Tibial nerve (tissue), 4 donors: Measurements from ENCODE around the gene ALB. TPM values are rescaled to one million over a fixed set of nuclear protein-coding genes. Genes with fewer than 3 reads are reported as not detected.

ENCODE experiments used
- DNase-seq, 2 donors: peaks; one replicate each; pipeline ENCODE4 v3.0.0-alpha.2; 2019; ENCODE audit warnings: low spot score in 2 of 2
- H3K27ac ChIP-seq, 4 donors: fragments of 200-600 bp; sonication (generic) in 3 of 4; one replicate each; pipeline ENCODE4 v1.5.1; 2017 to 2019; ENCODE audit warnings: mild to moderate bottlenecking in 1 of 4
- H3K27me3 ChIP-seq, 2 donors: fragments of 200-600 bp; sonication (generic) in 1 of 2; one replicate each; pipeline versions ENCODE4 v1.5.1 to v1.6.0; 2017 to 2019
- H3K36me3 ChIP-seq, 3 donors: fragments of 200-600 bp; sonication (generic); one replicate each; pipeline ENCODE4 v1.5.1; 2018 to 2019
- H3K4me1 ChIP-seq, 4 donors: fragments of 200-600 bp; sonication (generic) in 3 of 4; one replicate each; pipeline ENCODE4 v1.5.1; 2017 to 2019
- H3K4me3 ChIP-seq, 4 donors: fragments of 200-600 bp; sonication (generic) in 3 of 4; one replicate each; pipeline ENCODE4 v1.5.1; 2017 to 2019; ENCODE audit warnings: mild to moderate bottlenecking in 1 of 4, moderate library complexity in 1 of 4
- H3K9me3 ChIP-seq, 4 donors: fragments of 200-600 bp; sonication (generic) in 3 of 4; one replicate each; pipeline ENCODE4 v1.5.1; 2017 to 2019
- EP300 ChIP-seq, 2 donors: sonication (generic); formaldehyde crosslinking; IDR thresholded peaks; one replicate each; pipeline ENCODE4 v1.6.1; 2017; ENCODE audit warnings: antibody characterized with exemption in 2 of 2, mild to moderate bottlenecking in 1 of 2
- POLR2A ChIP-seq, 2 donors: fragments of 450-650 bp; IDR thresholded peaks; one replicate each; pipeline ENCODE4 v1.6.1; 2017; ENCODE audit warnings: antibody characterized with exemption in 2 of 2, mild to moderate bottlenecking in 2 of 2, moderate library complexity in 2 of 2
- WGBS, 2 donors: methylation state at CpG; one replicate each; pipeline ENCODE4 v1.1.5; 2018; 5-methylcytosine and 5-hydroxymethylcytosine counted together
- total RNA-seq, 4 donors: library from RNA; depleted of rRNA; stranded (reverse); fragments of >200 nt; gene quantifications; one replicate each; pipeline ENCODE4 v1.1.0, GENCODE V29; 2016
- TF ChIP-seq, protein P1 (sequence below), 5 experiments: fragments of 200-600 bp in 3 of 5; fragments of 450-650 bp in 2 of 5; sonication (generic) in 3 of 5; IDR thresholded peaks; one replicate each; pipeline ENCODE4 v1.5.1; 2016 to 2019; ENCODE audit warnings: antibody characterized with exemption in 5 of 5, mild to moderate bottlenecking in 3 of 5, moderate library complexity in 2 of 5

The ALB gene
- total RNA-seq, 4 donors from 2014 or later = 1.7 to 2.4 (median 2.4) TPM; not detected in 1

DNA sequence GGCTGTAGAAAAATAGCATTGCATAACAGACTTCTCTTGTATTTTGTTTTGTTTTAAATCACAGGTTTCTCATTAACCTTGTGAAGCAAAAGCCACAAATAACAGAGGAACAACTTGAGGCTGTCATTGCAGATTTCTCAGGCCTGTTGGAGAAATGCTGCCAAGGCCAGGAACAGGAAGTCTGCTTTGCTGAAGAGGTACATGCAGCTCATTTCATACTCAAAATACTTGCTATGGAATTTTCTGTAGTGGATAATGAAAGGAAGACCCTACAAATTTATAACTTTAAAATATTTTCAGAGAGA lies 49.6 kb downstream of the ALB start:
- no peak overlapping the region for H3K27ac ChIP-seq
- TF ChIP-seq, protein P1, sequence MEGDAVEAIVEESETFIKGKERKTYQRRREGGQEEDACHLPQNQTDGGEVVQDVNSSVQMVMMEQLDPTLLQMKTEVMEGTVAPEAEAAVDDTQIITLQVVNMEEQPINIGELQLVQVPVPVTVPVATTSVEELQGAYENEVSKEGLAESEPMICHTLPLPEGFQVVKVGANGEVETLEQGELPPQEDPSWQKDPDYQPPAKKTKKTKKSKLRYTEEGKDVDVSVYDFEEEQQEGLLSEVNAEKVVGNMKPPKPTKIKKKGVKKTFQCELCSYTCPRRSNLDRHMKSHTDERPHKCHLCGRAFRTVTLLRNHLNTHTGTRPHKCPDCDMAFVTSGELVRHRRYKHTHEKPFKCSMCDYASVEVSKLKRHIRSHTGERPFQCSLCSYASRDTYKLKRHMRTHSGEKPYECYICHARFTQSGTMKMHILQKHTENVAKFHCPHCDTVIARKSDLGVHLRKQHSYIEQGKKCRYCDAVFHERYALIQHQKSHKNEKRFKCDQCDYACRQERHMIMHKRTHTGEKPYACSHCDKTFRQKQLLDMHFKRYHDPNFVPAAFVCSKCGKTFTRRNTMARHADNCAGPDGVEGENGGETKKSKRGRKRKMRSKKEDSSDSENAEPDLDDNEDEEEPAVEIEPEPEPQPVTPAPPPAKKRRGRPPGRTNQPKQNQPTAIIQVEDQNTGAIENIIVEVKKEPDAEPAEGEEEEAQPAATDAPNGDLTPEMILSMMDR (IDR thresholded peaks at IDR 0.05) = no peak
- TF ChIP-seq EP300 (IDR thresholded peaks at IDR 0.05) (no peak), POLR2A (IDR thresholded peaks at IDR 0.05) (no peak)
- no peaks in the 10 kb centered on the region for H3K27me3 ChIP-seq
- H3K4me1 ChIP-seq = peaks cover 0 to 8% (median 0%) of the 10 kb centered on the region in 4 donors
- no peaks in the 10 kb centered on the region for H3K9me3 ChIP-seq
- DNase-seq = no peak
- no peaks in the 10 kb centered on the region for H3K36me3 ChIP-seq
- H3K4me3 ChIP-seq = no peak overlapping the region

DNA sequence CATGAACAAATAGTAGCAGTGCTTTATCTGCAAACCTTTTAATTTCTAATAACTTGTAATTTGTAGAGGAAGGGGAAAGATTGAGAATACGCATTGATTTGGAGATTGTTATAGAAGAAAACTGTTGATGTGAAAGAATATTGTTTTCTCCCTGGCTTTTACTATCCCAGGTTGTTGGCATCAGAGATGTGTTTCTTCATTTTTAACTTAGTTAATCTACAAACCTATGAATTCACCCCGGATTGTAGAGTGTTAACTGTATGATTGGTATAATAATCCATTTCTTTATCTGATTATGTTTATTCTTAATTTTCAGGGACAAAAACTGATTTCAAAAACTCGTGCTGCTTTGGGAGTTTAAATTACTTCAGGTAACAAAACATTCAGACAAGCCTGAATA lies 50.8 kb downstream of the ALB start:
- Histone ChIP-seq H3K27me3 (no peaks in the 10 kb centered on the region), H3K27ac (no peak overlapping the region), H3K36me3 (no peaks in the 10 kb centered on the region), H3K9me3 (no peaks in the 10 kb centered on the region), H3K4me1 (peaks cover 0 to 8% (median 0%) of the 10 kb centered on the region in 4 donors), H3K4me3 (no peak overlapping the region)
- WGBS, 2 donors = 88% methylated on average over 3 of the region's 3 CpGs
- TF ChIP-seq, protein P1 (IDR thresholded peaks at IDR 0.05) = no peak
- no peak for TF ChIP-seq EP300 (IDR thresholded peaks at IDR 0.05)
- DNase-seq = no peak

DNA sequence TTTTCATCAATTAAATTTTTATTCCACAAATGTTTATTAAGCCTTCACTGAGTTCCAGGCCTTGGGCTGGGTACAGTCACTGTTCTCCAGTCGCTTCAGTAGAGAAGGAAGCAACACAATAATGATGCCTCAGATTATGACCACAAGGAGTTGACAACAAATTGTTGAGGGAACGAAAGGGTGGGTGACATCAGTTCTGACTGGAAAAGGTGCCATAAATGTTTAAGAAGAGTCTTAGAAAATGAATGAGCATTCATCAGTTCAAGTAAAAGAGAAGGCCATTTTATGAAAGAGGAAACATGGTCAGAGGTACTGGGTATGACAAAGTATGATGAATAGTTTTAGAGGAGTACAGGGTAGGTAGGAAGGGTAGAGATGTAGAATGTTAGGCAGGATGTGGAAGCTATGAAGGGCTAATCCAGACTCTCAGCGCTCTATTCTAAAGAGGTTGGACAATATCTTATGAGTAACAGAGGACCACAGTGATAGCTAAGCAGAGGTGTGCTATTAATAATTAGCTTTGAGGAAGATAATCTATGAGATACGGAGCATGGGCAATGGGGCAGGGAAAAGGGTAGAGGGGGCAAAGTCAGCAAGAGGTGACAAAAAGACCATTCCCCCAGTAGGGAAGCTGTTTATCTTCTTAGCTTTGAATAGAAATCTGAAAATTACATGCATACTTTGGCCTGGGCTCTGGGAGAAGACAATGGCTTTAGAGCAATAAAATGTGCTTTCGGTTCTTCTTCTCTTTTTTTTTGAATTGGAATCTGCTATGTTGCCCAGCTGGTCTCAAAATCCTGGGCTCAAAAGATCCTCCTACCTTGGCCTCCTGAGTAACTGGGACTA lies 52.3 kb downstream of the ALB start:
- 68 to 88% methylated on average over 5 of the region's 5 CpGs for WGBS, 2 donors
- TF ChIP-seq EP300 (IDR thresholded peaks at IDR 0.05) (no peak), POLR2A (IDR thresholded peaks at IDR 0.05) (no peak)
- TF ChIP-seq, protein P1 (IDR thresholded peaks at IDR 0.05) = no peak

DNA sequence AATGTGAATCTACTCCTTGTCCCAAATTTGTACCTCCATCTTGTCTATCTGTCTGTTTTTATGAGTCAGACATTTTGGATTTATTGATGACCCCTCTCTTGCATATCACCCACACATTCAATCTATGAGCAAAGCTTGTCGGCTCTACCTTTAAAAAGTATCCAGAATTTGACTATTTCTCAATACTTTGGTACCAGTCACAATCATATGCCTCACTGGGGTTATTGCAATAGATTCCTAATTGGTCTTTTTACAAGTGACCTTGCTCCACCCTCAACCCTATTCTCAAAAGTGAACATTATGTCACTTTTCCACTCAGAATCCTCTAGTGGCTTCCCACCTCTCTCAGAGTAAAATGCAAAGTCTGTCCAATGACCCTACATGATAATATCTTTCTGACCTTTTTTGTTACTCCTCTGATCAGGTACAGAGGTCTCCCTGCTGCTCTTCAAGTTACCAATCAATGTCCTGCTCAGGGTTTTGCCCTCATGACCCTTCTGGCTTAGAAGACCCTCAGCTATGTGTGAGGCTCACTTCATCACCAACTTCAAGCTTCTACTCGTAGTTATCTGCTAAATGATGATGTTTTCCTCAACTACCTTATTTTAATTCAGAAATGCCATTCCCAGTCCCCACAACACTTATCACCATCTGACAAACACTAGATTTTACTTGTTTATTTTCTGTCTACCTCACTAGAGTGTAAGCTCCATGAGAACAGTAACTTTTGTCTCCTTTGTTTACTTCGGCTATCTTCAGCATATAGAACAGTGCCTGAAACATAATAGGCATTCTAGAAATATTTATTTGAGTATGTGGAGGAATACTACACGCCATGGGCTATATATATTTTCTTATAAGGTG lies 54.3 kb downstream of the ALB start:
- DNase-seq = no peak
- H3K36me3 ChIP-seq = no peaks in the 10 kb centered on the region
- TF ChIP-seq EP300 (IDR thresholded peaks at IDR 0.05) (no peak), POLR2A (IDR thresholded peaks at IDR 0.05) (no peak)
- TF ChIP-seq, protein P1 (IDR thresholded peaks at IDR 0.05) = no peak
- H3K27ac ChIP-seq = no peak overlapping the region
- WGBS, 2 donors = 83% methylated on average over 4 of the region's 4 CpGs
- no peak overlapping the region for H3K4me3 ChIP-seq
- H3K27me3 ChIP-seq = no peaks in the 10 kb centered on the region
- no peaks in the 10 kb centered on the region for H3K9me3 ChIP-seq
- H3K4me1 ChIP-seq = no peaks in the 10 kb centered on the region

More for the DNA sequence above, 52.3 kb downstream of the ALB start:
- no peaks in the 10 kb centered on the region for H3K27me3 ChIP-seq
- H3K27ac ChIP-seq = no peak overlapping the region
- H3K36me3 ChIP-seq = no peaks in the 10 kb centered on the region
- H3K4me3 ChIP-seq = no peak overlapping the region
- H3K4me1 ChIP-seq = peaks cover 0 to under 1% (median 0%) of the 10 kb centered on the region in 4 donors
- no peak for DNase-seq
- no peaks in the 10 kb centered on the region for H3K9me3 ChIP-seq

DNA sequence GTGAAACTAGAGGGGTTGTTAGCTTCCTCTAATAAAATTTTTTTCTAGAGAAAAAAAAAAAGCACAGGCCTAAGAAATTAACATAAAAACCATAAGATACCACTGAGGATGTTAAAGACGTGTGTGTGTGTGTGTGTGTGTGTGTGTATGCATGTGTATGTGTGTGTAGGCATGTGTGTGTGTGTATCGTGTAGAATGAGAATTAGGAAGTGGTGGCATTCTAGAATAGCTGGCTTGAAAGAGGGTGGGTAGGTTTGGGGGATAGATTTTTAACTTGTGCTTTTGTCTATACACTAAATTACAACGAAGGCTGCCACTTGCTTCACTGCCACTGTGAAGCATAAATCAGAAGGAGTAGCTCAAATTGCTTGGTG lies 54.9 kb downstream of the ALB start:
- H3K27me3 ChIP-seq = no peaks in the 10 kb centered on the region
- H3K27ac ChIP-seq = no peak overlapping the region
- no peaks in the 10 kb centered on the region for H3K9me3 ChIP-seq
- no peaks in the 10 kb centered on the region for H3K4me1 ChIP-seq
- no peaks in the 10 kb centered on the region for H3K36me3 ChIP-seq
- no peak for DNase-seq
- no peak overlapping the region for H3K4me3 ChIP-seq
- whole genome bisulfite sequencing, 2 donors = 65 to 69% methylated on average over 3 of the region's 3 CpGs
- TF ChIP-seq POLR2A (IDR thresholded peaks at IDR 0.05) = no peak
- TF ChIP-seq, protein P1 (IDR thresholded peaks at IDR 0.05) = no peak
- no peak for TF ChIP-seq EP300 (IDR thresholded peaks at IDR 0.05)
